Measurements from ENCODE around the gene AGAP1. TPM values are rescaled to one million over a fixed set of nuclear protein-coding genes. Genes with fewer than 3 reads are reported as not detected.

The AGAP1 gene
- total RNA-seq, 2 experiments from 2014 or later, result not detected

DNA sequence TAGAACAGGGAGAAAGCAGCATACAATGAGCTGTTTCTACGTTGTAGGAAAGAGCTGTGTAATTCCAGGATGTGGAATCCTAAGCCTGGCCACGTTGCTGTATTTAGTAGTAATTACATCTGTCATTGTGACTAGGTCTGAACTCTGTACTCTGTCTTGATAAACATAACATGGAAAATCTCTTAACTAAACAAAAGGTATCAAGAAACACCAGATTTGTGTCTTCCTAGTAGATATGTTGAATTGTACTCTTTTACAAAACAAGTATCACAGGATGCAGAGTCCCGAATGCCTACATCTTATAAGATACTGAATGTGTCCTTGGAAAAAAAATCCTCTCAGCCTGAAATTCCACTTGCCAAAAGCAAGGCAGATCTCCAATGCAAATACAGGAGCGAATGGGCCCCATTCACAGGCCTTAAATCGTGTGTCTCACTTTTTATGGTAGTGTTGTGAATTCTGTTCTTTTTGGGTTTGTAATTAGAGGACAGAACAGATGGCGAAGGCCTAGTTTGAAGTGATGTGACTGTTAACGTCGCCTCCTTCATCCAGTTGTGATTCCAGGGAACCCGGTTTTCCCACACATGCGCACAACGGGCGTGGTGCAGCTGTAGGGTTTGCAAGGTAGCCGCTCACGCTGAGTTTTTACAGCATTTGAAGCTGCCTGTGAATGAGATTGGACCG is 427.8 kb downstream of the AGAP1 start:
- H4K20me1 ChIP-seq (ENCODE audit: insufficient read depth, low read length), result no peaks in the 10 kb centered on the region
- no peaks in the 10 kb centered on the region for H3K9me3 ChIP-seq (ENCODE audit: low read length)
- H3K4me2 ChIP-seq (ENCODE audit: low read length), result no peak overlapping the region
- no peak overlapping the region for H2AFZ ChIP-seq (ENCODE audit: low read length)
- ChIA-PET POLR2A (no interaction called here), CTCF (ENCODE audit: unreplicated experiment) (no interaction called here)
- intact Hi-C loops (cut with micrococcal nuclease; ENCODE audit: unreplicated experiment), result no loop called here
- no peak for DNase-seq (ENCODE audit: low spot score)
- no peaks in the 10 kb centered on the region for H3K4me1 ChIP-seq (ENCODE audit: insufficient read depth, low read length, poor library complexity, severe bottlenecking)
- TF ChIP-seq, protein P1, sequence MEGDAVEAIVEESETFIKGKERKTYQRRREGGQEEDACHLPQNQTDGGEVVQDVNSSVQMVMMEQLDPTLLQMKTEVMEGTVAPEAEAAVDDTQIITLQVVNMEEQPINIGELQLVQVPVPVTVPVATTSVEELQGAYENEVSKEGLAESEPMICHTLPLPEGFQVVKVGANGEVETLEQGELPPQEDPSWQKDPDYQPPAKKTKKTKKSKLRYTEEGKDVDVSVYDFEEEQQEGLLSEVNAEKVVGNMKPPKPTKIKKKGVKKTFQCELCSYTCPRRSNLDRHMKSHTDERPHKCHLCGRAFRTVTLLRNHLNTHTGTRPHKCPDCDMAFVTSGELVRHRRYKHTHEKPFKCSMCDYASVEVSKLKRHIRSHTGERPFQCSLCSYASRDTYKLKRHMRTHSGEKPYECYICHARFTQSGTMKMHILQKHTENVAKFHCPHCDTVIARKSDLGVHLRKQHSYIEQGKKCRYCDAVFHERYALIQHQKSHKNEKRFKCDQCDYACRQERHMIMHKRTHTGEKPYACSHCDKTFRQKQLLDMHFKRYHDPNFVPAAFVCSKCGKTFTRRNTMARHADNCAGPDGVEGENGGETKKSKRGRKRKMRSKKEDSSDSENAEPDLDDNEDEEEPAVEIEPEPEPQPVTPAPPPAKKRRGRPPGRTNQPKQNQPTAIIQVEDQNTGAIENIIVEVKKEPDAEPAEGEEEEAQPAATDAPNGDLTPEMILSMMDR (conservative IDR thresholded peaks at IDR 0.05; ENCODE audit: low read length), result no peak
- TF ChIP-seq EZH2phosphoT487 (IDR thresholded peaks at IDR 0.05; ENCODE audit: borderline replicate concordance, low read depth, low read length), result no peak
- H3K9me2 ChIP-seq (ENCODE audit: insufficient read depth, low read length), result no peaks in the 10 kb centered on the region
- H3K79me2 ChIP-seq (ENCODE audit: insufficient read depth, low read depth, low read length), result no peaks in the 10 kb centered on the region
- no peak overlapping the region for H3K4me3 ChIP-seq (ENCODE audit: low read depth, low read length, poor library complexity, severe bottlenecking)
- BruUV-seq (replicated peaks), result no TSS peak
- H3K27ac ChIP-seq (ENCODE audit: low read depth, low read length, poor library complexity, severe bottlenecking), result no peak overlapping the region
- H3K36me3 ChIP-seq (ENCODE audit: insufficient read depth, low read length), result no peaks in the 10 kb centered on the region

DNA sequence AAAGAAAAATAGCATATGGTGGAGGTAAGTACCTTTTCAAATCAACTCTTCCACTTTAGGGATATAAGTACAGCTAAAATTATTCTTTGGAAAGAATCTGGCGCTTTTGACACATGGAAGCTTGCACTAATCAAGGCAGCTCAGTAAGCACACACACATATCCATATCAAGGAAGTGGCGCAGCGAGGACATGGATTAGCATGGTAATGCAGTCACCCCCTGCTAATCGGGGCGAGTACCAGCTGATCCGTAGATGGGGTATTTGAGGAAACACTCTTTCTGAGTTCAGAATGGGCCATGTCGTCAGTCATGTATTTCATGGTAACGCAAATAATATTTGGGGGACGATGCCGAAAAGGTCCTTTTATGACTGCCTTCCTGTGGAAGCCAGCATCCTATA is 429.0 kb downstream of the AGAP1 start:
- no peak for DNase-seq (ENCODE audit: low spot score)
- intact Hi-C loops (cut with micrococcal nuclease; ENCODE audit: unreplicated experiment), result no loop called here
- Histone ChIP-seq H3K27ac (ENCODE audit: low read depth, low read length, poor library complexity, severe bottlenecking) (no peak overlapping the region), H3K9me2 (ENCODE audit: insufficient read depth, low read length) (no peaks in the 10 kb centered on the region), H3K4me1 (ENCODE audit: insufficient read depth, low read length, poor library complexity, severe bottlenecking) (no peaks in the 10 kb centered on the region), H3K36me3 (ENCODE audit: insufficient read depth, low read length) (no peaks in the 10 kb centered on the region), H3K79me2 (ENCODE audit: insufficient read depth, low read depth, low read length) (no peaks in the 10 kb centered on the region), H3K4me3 (ENCODE audit: low read depth, low read length, poor library complexity, severe bottlenecking) (no peak overlapping the region), H2AFZ (ENCODE audit: low read length) (no peak overlapping the region), H4K20me1 (ENCODE audit: insufficient read depth, low read length) (no peaks in the 10 kb centered on the region), H3K9me3 (ENCODE audit: low read length) (no peaks in the 10 kb centered on the region), H3K4me2 (ENCODE audit: low read length) (no peak overlapping the region)
- TF ChIP-seq EZH2phosphoT487 (IDR thresholded peaks at IDR 0.05; ENCODE audit: borderline replicate concordance, low read depth, low read length), result no peak
- TF ChIP-seq, protein P1 (conservative IDR thresholded peaks at IDR 0.05; ENCODE audit: low read length), result no peak
- BruUV-seq (replicated peaks), result no TSS peak
- ChIA-PET CTCF (ENCODE audit: unreplicated experiment) (no interaction called here), POLR2A (no interaction called here)

DNA sequence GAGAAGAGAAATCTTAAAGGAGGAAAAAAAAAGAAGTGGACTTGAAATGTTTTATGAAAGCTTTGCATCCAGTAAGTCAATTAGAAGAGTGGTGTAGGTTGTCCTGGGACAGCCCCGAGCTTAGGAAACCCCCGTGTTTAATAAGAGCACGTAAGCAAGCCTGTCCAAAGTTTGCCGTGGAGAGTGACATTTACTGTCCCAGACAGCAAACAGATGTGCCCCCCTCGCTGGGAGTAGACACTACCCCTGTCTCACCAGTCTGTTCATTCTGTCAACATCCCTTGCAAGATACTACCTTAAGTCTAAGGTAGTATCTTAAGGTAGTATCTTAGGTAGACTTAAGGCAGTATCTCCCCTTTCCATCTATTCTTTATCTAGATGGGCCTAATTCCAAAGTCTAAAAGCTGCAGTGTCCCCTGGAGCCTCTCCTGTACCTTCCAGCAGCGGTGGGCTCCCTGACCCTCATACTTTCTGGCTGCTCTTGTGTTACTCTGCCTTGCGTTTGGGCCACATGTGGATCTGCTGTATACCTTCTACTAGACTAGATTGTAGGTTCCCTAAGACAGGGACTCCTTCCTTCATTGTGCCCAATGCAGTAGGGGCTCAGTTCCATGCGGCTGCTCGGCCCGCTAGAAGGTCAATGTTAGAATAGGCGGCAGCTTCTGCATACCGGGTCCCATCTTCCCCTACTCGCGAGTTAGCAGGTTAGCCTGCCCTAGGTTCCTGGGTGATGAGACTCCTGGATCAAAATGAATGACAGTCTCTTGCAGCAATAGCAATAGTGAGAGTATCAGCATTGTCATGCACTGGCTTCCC is 430.2 kb downstream of the AGAP1 start:
- BruUV-seq (replicated peaks), result no TSS peak
- no peak overlapping the region for H3K4me2 ChIP-seq (ENCODE audit: low read length)
- H2AFZ ChIP-seq (ENCODE audit: low read length), result no peak overlapping the region

More for the DNA sequence above, 430.2 kb downstream of the AGAP1 start:
- intact Hi-C loops (cut with micrococcal nuclease; ENCODE audit: unreplicated experiment), result no loop called here
- Histone ChIP-seq H3K9me2 (ENCODE audit: insufficient read depth, low read length) (no peaks in the 10 kb centered on the region), H3K27ac (ENCODE audit: low read depth, low read length, poor library complexity, severe bottlenecking) (no peak overlapping the region), H3K9me3 (ENCODE audit: low read length) (no peaks in the 10 kb centered on the region), H3K79me2 (ENCODE audit: insufficient read depth, low read depth, low read length) (no peaks in the 10 kb centered on the region), H3K36me3 (ENCODE audit: insufficient read depth, low read length) (no peaks in the 10 kb centered on the region), H4K20me1 (ENCODE audit: insufficient read depth, low read length) (no peaks in the 10 kb centered on the region), H3K4me3 (ENCODE audit: low read depth, low read length, poor library complexity, severe bottlenecking) (no peak overlapping the region), H3K4me1 (ENCODE audit: insufficient read depth, low read length, poor library complexity, severe bottlenecking) (no peaks in the 10 kb centered on the region)
- CTCF ChIA-PET (ENCODE audit: unreplicated experiment), result no interaction called here
- no peak for DNase-seq (ENCODE audit: low spot score)
- POLR2A ChIA-PET, result interaction anchor here (0.7 kb wide), 1 partner anchor 15 kb away, joined by 4 read pairs; no protein-coding TSS in a partner anchor
- TF ChIP-seq EZH2phosphoT487 (IDR thresholded peaks at IDR 0.05; ENCODE audit: borderline replicate concordance, low read depth, low read length), result no peak
- TF ChIP-seq, protein P1 (conservative IDR thresholded peaks at IDR 0.05; ENCODE audit: low read length), result no peak

Data from OCI-LY7 (cell line).